ENCODE results near the gene IGLL1.
A peak's percentile ranks its signal among the peaks of the same experiment; 100 is the strongest.
"Not testable (repeated sequence)": the region's sequence is repeated elsewhere in the genome, so short reads cannot be mapped to it uniquely, and the experiment has no call there.

IGLL1 gene

DNA sequence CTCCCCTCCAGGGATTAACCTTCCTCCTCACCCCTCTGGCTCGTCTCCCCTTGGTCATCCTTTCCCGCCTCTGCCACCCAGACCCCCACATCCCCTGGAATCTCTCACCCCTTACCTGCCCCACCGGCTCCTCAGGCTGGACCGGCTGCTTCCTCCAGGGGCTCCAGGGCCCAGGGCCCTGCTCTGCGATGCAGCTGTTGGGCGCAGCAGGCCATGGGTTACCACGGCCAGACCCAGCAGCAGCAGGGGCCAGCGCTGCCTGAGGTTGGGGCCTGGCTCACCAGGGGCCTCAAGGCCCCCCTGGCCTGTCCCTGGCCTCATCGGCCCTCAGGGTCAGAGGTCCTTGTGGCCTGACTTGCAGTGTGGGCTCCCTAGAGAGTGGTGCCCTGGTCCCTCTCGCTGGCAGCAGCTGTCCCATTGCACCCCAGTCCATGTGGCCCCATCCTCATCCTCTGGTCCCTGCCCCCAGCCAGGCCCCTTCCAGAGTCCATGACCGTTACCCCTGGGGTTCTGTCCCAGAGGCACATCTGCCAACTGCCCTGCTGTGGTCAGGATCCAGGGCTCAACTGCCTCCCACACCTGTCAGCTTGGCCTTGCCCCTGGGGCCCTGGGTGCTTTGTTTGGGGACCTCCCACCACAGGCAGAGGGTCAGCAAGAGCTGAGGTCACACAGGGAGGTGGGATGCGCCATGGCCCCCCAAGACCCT lies at the start of gene IGLL1:
TSS of gene IGLL1 (minus strand) at position 421 of the 706 bp plus-strand sequence. CDS start at position 321, 100 bp downstream.
- no peak for DNase-seq

DNA sequence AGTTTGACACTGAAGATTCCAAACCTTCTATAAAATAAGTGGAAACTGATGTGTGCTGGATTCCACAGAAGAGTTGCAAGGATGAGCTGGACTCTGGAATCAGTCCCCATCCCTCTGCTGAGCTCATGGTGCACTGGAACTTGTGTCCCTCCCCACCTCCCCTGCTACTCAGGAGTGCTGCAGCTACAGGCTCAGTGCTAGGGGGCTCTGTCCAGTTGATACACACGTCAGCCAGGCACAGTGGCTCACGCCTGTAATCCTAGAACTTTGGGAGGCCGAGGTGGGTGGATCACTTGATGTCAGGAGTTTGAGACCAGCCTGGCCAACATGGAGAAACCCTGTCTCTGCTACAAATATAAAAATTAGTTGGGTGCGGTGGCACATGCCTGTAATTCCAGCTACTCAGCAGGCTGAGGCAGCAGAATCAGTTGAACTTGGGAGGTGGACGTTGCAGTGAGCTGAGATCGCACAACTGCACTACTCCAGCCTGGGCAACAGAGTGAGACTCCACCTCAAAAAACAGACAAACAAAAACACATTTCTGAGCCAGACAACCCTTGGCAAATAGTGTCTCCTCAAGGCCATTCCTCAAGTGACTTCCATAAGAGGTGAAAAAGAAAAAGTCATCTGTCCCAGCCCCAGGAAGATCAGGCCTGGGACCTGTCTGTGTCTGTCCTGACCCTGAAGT lies 48.1 kb upstream of the IGLL1 start:
- DNase-seq = not testable (repeated sequence)

DNA sequence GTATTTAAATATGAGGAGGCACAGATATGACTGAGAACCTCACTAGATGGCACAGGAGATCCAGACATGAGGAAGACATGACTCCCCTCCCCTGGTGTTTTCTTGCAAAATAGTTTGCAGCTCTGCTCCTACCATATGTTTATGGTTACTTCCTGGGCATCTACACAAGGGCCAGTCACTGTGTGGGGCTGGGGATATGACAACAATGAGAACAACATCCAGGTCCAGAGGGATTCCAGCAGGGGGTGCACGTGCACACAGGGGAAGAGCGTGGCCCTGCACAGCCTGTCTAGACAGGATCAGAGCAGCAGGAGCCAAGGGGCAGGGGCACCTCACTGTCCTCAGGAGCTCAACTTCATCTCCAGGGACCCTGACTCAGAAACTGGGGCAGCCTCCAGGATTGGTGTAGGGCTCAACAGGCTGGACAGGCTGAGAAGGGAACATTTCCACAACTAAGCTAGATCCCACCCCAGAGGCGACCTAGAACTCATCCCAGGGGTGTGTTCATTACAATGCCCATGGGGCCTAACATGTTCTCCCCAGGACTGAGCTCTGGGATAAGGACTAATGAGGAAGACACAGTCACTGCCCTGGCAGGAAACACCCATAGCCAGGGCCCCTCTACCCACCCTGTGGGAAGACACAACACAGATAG lies 47.4 kb upstream of the IGLL1 start:
- peak; percentile 47 for DNase-seq

DNA sequence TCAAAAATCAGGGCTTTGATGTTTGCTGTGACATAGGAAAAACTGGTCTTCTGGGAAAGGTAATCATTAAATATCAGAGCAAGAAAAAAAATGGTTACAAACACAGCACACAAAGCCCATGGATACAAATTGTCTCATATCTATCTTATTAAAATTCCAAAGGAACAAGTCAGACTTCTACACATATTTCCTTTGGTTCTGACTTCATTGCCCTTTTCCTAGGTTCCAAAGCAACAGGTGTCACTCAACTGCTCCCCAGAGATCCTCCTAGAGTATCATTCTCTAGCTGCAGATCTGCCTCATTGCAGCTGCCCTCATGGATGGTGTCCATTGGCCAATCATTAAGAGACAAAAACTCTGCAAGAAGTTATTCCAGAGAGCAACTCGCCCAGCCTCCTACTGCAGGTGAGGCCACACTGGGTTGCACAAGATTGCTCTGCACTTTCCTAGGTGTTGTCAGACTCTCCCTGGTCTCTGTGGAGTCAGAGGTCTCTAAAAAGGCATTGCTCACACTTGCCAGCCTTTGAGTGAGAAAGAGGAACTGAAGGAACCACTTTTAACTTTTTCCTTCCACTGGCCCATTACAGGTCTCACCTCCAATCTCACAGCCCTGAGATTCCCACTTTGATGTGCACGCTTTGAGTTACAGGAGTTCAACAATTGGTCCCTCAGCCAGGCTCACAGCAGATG lies 46.3 kb upstream of the IGLL1 start:
- no peak for DNase-seq

DNA sequence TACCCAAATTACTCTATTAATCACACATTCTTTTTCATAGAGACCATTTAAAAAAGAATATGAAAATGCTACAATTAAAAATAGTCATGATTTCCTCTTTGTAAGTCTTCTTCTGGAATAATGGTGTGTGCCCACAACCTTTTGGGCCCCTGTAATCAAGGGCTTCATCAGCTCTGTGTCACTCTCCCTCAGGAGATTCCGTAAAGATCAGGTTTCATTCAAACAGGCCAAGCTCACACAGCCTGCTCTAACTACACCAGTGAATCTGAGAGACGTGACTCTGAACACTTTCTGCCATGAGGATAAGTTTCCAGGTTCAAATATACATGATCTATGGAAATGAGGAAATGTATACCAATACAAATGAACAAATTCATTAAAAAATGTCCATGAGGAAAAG lies 42.5 kb upstream of the IGLL1 start:
- no peak for DNase-seq

GRCh38 chr22:23621916-23622315 lies 41.8 kb upstream of the IGLL1 start:
- DNase-seq = not testable (repeated sequence)

- no peak for DNase-seq
Measured at GRCh38 chr22:23621082-23621780, 41.1 kb upstream of the IGLL1 start.

- no peak for DNase-seq
Measured at GRCh38 chr22:23613193-23613972, 33.3 kb upstream of the IGLL1 start.

DNA sequence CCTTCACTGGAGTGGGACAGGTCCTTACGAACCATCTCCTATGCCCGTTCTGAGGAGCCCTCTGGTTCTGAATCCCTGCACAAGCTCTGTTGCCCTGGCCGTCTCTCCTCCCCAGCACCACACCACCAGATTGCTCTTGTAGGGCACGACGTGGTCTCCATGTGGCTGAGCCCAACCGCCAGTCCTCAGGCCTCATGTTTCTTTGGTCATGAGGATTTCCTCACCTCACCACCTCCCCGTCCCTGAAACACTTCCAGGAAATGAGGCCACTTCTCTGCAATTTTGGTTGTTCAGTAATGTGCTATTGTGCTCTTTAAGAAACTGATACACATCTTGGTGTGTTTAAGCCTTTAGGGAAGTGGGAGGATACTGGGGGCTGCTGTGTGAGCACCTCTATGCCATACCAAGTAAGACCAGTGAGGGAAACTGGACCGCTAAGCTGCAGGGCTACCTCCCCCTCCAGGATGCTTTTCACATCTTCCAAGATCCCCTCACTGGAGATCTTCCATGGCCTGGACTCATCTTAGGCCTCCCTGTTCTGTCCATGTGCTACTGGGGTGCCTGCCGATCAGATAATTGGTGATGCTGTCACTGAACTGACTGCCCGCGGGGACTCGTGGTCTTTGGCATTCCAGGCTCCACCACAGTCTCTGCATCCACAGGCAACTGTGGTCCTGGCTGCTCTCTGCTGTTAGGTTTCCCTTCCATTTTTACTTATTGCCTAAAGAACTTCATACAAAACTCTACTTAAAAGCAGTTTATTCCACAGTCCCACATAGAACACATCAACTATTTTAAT lies 30.1 kb upstream of the IGLL1 start:
- no peak for DNase-seq

DNA sequence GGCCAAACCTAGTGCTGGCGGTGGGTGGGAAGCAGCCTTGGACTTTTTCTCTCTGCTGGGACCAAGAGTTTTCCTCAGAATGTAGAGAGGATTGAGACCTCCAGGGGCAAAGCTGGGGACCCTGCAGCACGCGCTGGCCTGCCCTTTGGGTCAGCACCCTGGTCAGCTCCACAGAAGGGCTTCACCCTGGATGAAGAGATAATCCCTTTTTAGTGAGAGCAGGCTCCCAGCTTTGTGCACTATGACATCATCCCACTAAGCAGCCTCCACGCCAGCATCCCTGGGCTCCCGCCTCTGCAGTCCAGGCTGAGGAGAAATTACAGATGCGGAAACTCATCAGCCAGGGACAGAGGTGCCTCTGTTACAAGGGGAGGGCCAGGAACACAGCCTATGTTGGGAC lies 28.5 kb upstream of the IGLL1 start:
- DNase-seq = no peak

DNA sequence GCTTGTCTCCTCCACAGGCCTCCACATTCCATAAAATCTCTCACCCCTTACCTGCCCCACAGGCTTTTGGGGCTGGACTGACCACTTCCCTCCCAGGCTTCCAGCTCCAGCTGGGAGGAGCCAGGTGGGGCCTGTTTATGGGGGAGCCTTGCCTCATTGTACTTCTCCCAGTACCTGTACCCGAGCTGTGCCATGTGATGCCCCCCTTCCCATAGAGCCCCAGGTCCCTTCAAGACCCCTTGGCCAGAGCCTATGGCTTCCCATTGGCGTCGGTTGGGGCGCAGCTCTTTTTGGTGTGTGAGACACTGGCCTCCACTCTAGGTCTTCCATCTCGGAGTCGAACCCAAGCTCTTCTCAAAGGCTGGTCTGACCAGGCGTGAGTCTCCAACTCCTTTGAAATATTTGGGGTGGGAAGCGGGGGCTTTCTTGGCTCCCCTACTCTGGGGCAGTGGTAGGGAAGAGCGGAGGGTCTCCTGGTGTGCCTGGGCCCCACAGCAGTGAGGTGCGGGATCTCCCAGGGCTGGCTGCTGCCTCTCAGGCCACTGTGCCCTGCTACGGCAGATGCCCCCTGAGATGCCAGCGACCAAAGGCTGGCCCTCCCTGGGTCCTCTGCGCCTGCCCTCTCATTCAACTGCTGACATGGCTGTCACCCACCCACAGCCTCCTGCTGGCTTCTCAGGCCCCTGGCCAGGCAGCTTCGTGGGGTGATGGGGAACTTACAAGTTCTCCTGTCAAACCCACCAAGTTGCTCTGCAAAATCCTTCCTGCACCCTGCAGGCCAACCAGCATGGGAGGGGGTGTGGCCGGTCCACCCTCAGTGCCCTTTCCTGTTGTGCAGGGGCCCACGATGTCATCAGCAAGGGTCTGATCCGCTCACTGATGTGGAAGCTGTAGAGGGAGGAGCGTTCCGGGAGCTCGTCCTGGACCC lies 26.4 kb upstream of the IGLL1 start:
- DNase-seq = no peak

DNA sequence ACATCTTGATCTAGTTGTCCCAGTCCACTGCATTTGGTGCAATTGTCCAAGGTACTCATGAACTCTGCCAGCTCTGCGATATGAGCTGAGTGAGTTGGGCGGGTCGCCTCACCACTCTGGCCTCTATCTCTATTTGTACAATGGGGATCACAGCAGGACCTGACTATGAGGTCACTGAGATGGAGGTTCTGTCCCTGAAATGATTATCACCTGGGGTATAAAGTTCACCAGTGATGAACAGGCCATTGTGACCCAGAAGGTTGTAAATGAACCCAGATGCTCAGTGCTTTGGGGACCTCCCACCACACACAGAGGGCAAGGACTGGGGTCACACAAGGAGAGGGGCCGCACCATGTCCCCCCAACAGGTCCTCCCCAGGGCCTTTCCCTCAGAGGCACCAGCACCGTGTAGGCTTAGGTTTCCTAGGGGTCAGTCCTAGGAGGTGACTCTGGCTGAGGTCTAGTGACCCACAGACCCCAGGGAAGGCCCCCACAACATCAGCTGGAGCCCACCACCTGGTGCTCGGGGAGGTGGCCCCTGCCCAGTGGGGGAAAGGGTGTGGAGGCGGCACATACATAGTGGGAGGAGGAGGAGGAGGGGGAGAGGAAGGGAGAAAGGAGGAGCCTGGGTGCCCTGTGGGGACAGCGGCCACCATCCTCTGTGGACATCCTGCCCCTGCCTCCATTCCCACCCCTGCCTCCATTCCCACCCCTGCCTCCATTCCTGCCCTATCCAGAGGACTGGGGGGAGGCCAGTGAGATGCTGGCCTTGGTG lies 25.0 kb upstream of the IGLL1 start:
- DNase-seq = no peak

- no peak for DNase-seq
Measured at GRCh38 chr22:23603266-23603665, 23.2 kb upstream of the IGLL1 start.

DNA sequence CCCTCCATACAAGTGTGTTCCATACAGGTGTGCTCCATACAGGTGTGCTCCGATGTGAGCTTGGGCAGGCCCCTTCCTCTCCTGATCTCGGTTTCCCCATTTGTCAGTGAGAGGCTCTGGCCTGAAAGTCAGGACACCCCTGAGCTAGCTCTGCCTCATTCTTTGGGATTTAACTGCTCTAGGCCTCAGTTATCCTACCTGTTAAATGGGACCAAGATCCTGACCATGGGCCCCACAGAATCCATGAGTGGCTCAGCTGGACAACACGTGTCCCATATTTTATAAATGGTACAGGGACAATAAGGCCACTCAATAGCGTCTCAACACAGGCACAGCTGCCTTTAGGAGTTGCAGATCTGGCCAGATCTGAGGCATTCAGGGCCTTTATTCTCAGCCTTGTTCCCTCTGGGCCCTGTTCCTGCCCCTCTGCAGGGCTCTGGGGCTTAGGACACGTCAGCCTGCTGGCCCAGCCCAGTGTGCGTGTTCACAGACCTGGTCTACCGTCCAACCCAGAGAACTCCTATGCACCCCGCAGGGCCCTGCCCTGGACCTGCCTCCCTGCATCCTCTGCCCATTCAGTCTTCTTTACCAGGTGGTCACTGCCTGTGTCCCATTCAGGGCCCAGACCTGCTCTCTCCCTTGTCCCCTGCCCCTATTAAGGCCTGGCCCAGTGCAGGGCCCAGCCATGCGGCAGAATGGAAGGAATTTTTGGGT lies 18.9 kb upstream of the IGLL1 start:
- no peak for DNase-seq

GRCh38 chr22:23597576-23598268 lies 17.6 kb upstream of the IGLL1 start:
- not testable (repeated sequence) for DNase-seq

- not testable (repeated sequence) for DNase-seq
Measured at GRCh38 chr22:23595904-23596303, 15.8 kb upstream of the IGLL1 start.

DNA sequence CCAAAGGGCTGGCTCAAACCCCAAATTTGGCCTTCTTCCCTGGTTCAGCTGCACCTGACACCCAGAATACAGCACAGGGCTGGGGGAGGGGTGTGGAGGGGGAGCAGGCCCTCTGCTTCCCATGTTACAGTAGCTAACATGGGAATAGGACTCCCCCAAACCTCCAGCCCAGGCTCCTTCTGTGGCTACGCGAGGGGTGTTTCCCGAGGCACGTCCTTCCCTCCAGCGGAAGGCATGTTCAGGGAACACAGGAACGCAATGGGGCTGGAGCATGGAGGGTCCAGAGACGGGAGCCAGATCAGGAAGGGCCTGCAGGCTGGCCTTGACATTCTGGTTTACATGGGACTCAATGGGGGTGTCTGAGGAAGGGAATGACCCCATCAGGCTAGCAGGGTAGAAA lies 11.8 kb upstream of the IGLL1 start:
- DNase-seq = no peak

Measured in suppressor macrophage treated with lipopolysaccharide for 4 hours (primary cell).